Measurements from ENCODE around the gene GABRB2. TPM values are rescaled to one million over a fixed set of nuclear protein-coding genes. Genes with fewer than 3 reads are reported as not detected.
"Not testable (repeated sequence)": the region's sequence is repeated elsewhere in the genome, so short reads cannot be mapped to it uniquely, and the experiment has no call there.

Gene GABRB2
- total RNA-seq, 1 donor from 2014 or later: not detected

DNA sequence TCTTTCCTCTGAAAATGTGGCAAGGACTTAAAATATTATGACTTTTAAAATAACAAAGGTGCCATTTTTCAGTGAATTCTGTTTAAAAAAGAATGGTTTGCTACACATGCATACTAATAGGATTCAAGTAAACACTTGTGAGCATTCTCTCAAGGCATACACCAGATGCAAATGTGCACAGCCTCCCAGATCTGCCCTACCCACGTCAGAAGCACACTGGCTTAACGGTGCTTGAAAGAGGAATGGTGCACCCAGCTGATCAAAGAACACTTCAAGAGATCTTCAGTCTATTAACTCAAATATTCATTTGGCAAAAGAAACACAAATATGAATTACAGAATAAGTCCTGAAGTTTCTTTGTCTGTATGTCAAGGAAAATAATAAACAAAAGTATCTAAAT, 15.8 kb downstream of the GABRB2 start:
- Mint-ChIP-seq H3K4me1 (ENCODE audit: low read depth, unreplicated experiment) (no peaks in the 10 kb centered on the region), H3K9me3 (ENCODE audit: unreplicated experiment) (no peaks in the 10 kb centered on the region), H3K4me3 (ENCODE audit: unreplicated experiment) (no peak overlapping the region), H3K27me3 (ENCODE audit: unreplicated experiment) (no peaks in the 10 kb centered on the region), H3K27ac (ENCODE audit: unreplicated experiment) (no peak overlapping the region), H3K36me3 (ENCODE audit: unreplicated experiment) (no peaks in the 10 kb centered on the region)
- TF ChIP-seq CTCF (IDR thresholded peaks at IDR 0.05; ENCODE audit: partially characterized antibody, unreplicated experiment): no peak
- DNase-seq: no peak

DNA sequence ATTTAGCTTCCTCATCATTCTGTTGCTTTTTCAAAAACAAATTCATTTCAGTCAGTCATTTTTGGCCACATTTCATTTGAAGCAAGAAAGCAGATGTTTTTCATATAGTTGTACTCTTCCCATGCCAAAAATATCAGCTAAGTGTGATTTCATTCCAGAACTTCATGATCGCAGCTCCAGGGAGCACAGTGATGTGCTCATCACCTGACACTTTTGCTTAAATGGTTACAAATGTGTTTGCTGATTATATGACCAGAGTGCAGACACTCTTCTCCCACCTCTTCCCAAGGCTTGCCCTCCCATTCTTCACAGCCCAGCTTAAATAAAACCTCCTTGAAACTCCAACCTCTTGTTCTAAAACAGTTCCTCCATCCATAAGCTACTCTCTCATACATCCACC, 32.6 kb downstream of the GABRB2 start:
- Mint-ChIP-seq H3K27ac (ENCODE audit: unreplicated experiment) (no peak overlapping the region), H3K9me3 (ENCODE audit: unreplicated experiment) (no peaks in the 10 kb centered on the region), H3K36me3 (ENCODE audit: unreplicated experiment) (no peaks in the 10 kb centered on the region), H3K27me3 (ENCODE audit: unreplicated experiment) (no peaks in the 10 kb centered on the region), H3K4me1 (ENCODE audit: low read depth, unreplicated experiment) (no peaks in the 10 kb centered on the region), H3K4me3 (ENCODE audit: unreplicated experiment) (no peak overlapping the region)
- DNase-seq: no peak
- TF ChIP-seq CTCF (IDR thresholded peaks at IDR 0.05; ENCODE audit: partially characterized antibody, unreplicated experiment): no peak

DNA sequence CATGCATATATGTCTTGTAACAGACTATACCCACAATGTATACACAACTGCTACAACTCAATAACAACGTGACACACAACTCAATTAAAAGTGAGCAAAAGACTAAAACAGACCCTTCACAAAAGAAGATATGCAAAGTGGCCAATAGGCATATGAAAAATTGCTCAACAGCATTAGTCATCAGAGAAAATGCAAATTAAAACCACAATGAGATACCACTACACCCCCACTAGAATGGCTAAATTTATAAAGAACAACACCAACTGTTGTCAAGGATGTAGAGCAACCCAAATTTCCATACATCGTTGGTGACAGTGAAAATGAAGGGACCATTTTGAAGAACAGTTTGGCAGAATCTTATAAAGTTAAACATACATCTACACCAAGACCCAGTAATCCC, 38.9 kb downstream of the GABRB2 start:
- H3K9me3 Mint-ChIP-seq (ENCODE audit: unreplicated experiment): no peaks in the 10 kb centered on the region
- H3K4me1 Mint-ChIP-seq (ENCODE audit: low read depth, unreplicated experiment): no peaks in the 10 kb centered on the region
- H3K27ac Mint-ChIP-seq (ENCODE audit: unreplicated experiment): no peak overlapping the region
- no peaks in the 10 kb centered on the region for H3K27me3 Mint-ChIP-seq (ENCODE audit: unreplicated experiment)
- DNase-seq: no peak
- H3K4me3 Mint-ChIP-seq (ENCODE audit: unreplicated experiment): no peak overlapping the region
- no peaks in the 10 kb centered on the region for H3K36me3 Mint-ChIP-seq (ENCODE audit: unreplicated experiment)
- no peak for TF ChIP-seq CTCF (IDR thresholded peaks at IDR 0.05; ENCODE audit: partially characterized antibody, unreplicated experiment)

DNA sequence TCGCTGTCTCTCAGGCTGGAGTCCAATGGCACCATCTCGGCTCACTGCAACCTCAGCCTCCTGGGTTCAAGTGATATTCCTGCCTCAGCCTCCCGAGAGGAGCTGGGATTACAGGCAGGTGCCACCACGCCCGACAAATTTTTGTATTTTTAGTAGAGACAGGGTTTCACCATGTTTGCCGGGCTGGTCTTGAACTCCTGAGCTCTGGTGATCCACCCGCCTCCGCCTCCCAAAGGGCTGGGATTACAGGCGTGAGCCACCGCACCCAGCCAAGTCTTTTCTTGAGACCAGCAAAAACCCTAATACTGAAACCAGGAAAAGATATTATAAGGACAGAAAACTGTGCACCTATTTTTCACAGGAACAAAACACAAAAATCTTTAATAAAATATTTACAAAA, 41.4 kb downstream of the GABRB2 start:
- H3K36me3 Mint-ChIP-seq (ENCODE audit: unreplicated experiment); H3K9me3 Mint-ChIP-seq (ENCODE audit: unreplicated experiment); H3K27me3 Mint-ChIP-seq (ENCODE audit: unreplicated experiment); H3K4me1 Mint-ChIP-seq (ENCODE audit: low read depth, unreplicated experiment); DNase-seq; H3K4me3 Mint-ChIP-seq (ENCODE audit: unreplicated experiment); H3K27ac Mint-ChIP-seq (ENCODE audit: unreplicated experiment): not testable (repeated sequence)

DNA sequence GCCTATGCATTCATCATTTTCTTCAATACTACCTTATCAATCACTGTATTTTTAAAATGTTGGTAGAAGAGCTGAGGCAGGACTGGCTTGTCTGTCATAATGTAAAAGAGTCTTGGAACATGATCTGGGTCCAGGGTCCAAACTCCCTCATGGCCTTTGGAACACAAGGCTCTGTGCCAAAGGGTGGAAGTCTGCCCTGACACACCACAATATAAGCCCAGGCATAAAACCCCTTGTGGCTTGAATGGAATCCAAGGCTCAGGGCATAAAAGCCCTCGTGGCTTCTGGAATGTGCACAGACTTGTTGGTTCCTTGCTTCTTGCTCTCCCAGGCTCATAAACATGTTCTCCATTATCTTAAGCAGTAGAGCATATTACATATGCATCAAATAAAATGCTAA, 48.0 kb downstream of the GABRB2 start:
- Mint-ChIP-seq H3K9me3 (ENCODE audit: unreplicated experiment) (peaks cover 4% of the 10 kb centered on the region), H3K27me3 (ENCODE audit: unreplicated experiment) (no peaks in the 10 kb centered on the region), H3K4me3 (ENCODE audit: unreplicated experiment) (no peak overlapping the region), H3K36me3 (ENCODE audit: unreplicated experiment) (no peaks in the 10 kb centered on the region), H3K27ac (ENCODE audit: unreplicated experiment) (no peak overlapping the region), H3K4me1 (ENCODE audit: low read depth, unreplicated experiment) (no peaks in the 10 kb centered on the region)
- DNase-seq: no peak
- TF ChIP-seq CTCF (IDR thresholded peaks at IDR 0.05; ENCODE audit: partially characterized antibody, unreplicated experiment): no peak

- Mint-ChIP-seq H3K27ac (ENCODE audit: unreplicated experiment) (no peak overlapping the region), H3K9me3 (ENCODE audit: unreplicated experiment) (peaks cover 2% of the 10 kb centered on the region), H3K27me3 (ENCODE audit: unreplicated experiment) (no peaks in the 10 kb centered on the region), H3K4me3 (ENCODE audit: unreplicated experiment) (no peak overlapping the region), H3K36me3 (ENCODE audit: unreplicated experiment) (no peaks in the 10 kb centered on the region), H3K4me1 (ENCODE audit: low read depth, unreplicated experiment) (no peaks in the 10 kb centered on the region)
- DNase-seq: no peak
- no peak for TF ChIP-seq CTCF (IDR thresholded peaks at IDR 0.05; ENCODE audit: partially characterized antibody, unreplicated experiment)
Observed at GRCh38 chr5:161483721-161484120, 62.8 kb downstream of the GABRB2 start.
